Breast epithelium (tissue), 3 donors: ENCODE measurements around the gene RAC3.

Experiments used
- CTCF ChIP-seq, 3 donors: fragments of 450-650 bp; IDR thresholded peaks; one replicate each; pipeline ENCODE4 v1.5.1; 2016 to 2017; ENCODE audit warnings: antibody characterized with exemption in 3 of 3, mild to moderate bottlenecking in 3 of 3, moderate library complexity in 3 of 3
- POLR2A ChIP-seq: fragments of 450-650 bp; IDR thresholded peaks from one replicate; pipeline ENCODE4 v1.6.1; 2016; ENCODE audit warnings: antibody characterized with exemption, mild to moderate bottlenecking, moderate library complexity
- POLR2AphosphoS5 ChIP-seq, 3 donors: sonication (generic); formaldehyde crosslinking; IDR thresholded peaks; one replicate each; pipeline ENCODE4 v1.6.1; 2017; ENCODE audit warnings: antibody characterized with exemption in 3 of 3

- no peak for TF ChIP-seq CTCF (IDR thresholded peaks at IDR 0.05)
- no peak for TF ChIP-seq POLR2AphosphoS5 (IDR thresholded peaks at IDR 0.05)
- no peak for TF ChIP-seq POLR2A
These were observed 31.3 kb upstream of the RAC3 start for GRCh38 chr17:81999976-82000802.
